GM18870 (cell line): ENCODE data around the gene HTRA1.

Source experiments
- ATAC-seq: cut with Tn5 transposase; IDR thresholded peaks from one replicate; pipeline ENCODE4 v1.9.1; 2021; ENCODE audit warnings: moderate library complexity; ENCODE audit not compliant: unreplicated experiment

Gene HTRA1

DNA sequence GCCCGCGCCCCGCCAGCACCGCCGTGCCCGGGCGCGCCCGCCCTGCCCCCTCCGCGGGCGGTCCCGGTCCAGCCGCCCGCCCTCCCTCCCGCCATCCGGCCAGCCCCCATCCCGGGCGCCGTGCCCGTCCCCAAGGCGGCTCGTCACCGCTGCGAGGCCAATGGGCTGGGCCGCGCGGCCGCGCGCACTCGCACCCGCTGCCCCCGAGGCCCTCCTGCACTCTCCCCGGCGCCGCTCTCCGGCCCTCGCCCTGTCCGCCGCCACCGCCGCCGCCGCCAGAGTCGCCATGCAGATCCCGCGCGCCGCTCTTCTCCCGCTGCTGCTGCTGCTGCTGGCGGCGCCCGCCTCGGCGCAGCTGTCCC, at the start of gene HTRA1:
Gene HTRA1 (plus strand): TSS at position 187 of the 362 bp plus-strand sequence. CDS start 100 bp downstream, at position 287.
- no peak for ATAC-seq

DNA sequence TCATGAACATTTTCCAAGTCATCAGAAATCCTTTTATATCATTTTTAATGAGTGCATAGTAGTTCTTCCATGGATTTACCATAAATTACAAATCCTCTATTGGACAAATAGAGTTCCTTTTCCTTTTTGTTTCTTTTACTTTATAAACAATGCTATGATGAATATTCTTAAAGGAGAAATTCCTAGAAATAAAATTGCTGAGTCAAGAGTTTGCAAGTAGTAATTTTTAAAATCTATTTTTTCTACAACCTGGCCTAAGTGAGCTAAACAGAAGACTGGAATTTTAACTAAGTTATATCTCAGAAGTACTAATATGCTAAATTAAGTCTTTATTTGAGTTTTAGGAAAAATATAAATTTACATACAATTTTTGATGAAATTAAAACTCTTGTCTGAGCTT, 48.0 kb upstream of the HTRA1 start:
- ATAC-seq = no peak

DNA sequence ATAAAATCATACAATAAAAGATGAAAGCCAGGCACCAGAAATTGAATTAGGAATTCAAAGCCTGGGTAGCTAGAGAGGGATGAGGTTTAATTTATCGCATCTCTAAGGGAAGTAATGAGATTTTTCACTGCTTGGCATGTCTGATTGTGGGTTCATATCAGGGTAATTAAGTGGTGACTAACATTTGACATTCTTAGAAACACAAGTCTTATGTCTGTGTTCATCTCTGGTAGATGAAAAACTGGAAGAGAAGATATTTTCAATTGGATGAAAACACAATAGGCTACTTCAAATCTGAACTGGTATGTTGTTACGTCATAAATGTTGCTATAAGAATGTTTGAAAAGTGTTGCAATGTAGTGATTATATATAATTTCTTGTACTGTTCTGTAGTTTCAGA, 43.7 kb upstream of the HTRA1 start:
- no peak for ATAC-seq

DNA sequence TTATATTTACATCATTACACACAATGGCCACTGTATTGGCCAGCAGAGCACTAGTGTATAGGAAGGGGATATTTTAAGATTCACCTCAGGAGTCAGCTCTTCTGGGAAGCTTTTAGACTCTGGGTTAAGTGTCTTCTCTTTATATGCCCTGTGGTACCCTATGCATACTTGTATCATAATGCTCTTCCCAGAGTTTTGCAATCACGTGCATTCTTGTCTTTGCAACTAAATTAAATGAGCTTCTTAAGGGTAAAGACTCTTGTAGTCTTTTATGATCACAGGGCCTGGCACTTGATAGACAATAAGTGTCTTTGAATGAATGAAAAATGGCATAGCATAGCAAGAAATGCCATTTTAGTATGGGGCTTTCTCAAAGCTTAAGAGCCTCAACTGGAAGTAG, 42.3 kb upstream of the HTRA1 start:
- no peak for ATAC-seq

DNA sequence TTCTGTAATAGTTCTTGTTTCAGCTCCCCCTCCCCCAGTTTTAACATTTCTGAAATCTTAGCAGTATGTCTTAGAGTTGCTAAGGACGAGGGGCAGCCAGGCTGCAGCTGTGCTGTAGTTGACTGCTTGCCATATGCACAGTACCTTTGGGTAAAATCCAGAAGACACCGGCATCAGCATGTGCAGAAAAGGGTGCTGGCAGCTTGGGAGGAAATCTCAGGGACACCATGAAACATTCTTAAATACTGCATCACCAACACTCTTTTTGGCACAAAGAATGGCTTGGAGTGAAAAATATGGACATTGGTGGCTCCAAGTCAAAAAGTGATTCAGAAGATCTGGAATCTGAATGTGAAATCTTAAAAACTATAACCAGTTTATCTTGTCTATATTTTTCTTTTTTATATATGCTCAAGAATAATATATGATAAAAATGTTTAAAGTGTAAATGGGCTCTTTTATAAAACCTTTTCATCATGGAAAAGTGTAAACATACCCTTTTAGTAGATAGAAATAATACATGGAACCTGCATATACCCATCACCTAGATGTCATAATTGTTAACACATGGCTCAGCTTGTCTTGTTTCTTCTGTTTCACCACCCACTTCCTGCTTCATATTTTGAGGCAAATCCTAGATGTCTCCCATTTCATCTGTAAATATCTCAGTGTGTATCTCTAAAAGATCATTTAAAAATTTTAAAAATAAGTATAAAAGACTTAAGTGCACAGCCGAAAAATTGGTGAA, 41.3 kb upstream of the HTRA1 start:
- ATAC-seq = no peak

DNA sequence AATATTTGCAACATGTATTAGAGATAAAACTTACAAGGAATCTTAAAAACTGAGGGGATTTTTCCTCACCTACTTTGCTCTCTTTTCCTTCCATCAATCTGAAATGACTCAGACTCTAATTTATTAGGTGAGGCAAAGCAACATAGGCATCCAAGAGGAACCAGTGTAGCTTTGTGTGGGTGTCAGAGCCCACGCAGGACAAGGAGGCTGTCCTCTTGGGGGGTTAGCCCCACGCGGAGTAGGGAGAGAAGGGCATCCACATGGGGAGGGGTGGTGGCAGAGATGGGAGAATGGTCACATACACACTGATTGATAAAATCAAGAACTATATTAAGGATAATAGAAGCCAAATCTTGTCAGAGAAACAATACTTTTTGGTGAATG, 40.7 kb upstream of the HTRA1 start:
- ATAC-seq = no peak

DNA sequence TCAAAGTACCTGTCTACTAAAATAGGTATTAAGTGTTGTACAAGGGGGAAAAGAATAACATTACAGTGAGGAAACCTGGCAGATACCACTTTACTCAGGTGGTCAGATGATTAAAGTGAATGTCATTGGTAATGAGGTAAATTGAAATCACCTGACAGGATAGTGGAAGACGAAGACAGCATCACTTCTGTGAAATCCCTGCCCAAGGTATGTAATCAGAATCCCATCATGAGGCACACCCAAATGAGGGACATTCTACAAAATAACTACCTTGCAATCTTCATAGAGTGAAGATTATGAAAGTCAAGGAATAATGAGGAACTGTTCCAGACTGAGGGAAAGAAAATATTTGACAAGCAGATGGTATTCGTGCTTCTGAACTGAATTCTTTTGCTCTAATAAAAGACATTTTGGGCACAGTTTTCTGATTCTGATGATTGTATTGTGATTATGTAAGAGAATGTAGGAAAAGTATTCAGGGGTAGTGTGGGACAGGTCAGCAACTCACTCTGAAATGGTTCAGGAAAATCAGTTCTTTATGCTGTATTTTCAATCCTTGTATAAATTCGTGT, 40.2 kb upstream of the HTRA1 start:
- no peak for ATAC-seq

- ATAC-seq = no peak
These were observed 39.6 kb upstream of the HTRA1 start for GRCh38 chr10:122421742-122422141.

GRCh38 chr10:122422266-122422989, 38.9 kb upstream of the HTRA1 start:
- ATAC-seq = no peak

DNA sequence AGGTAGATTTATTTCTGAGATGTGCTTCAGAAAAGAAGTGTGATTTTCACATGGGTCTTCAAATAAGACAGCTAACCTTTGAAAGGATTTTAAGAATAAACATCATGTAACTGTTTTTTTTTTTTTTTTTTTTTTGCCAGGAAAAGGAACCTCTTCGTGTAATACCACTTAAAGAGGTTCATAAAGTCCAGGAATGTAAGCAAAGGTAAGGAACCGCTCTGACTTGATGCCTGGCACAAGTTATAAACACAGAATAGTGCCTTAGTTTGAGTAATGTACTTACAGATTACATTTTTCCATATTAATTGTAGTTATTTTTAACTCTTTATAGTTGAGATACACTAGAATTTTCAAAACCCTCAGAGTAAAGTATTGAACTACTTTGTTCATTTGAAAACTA, 37.3 kb upstream of the HTRA1 start:
- ATAC-seq = no peak

DNA sequence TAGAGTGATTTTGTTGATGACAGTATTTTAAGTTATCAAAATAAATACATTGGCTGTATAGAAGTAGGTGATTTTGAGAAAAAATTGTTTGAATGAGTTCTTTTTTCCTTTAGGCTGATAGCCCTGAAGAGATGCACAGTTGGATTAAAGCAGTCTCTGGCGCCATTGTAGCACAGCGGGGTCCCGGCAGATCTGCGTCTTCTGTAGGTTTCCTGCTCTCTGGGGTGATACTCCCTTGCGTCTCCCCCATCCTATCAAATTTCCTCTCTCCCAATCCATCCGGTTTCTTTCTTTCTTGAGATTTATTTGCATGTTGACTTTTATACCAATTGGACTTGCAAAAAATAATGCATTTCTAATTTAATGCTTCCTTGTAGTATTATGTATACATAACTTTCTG, 34.5 kb upstream of the HTRA1 start:
- ATAC-seq = no peak

DNA sequence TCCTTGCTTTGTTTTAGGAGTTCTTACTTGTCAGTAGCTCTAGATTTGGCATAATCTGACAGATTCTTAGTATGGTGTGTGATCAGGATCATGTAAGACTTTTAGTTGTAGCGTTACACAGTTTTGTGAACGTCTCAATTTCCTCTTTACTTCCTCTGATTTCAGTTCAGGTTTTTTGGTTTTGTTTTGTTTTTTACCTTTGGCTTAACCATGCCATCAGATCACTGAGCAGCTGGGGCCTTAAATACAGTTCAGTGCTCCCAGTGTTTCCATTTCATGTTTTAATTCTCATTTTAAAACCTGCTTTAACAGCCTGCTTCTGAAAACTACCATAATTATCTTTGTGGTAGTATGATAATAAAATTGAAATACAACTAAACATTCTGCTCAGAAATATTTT, 34.1 kb upstream of the HTRA1 start:
- ATAC-seq = no peak

- ATAC-seq = no peak
These were observed 26.0 kb upstream of the HTRA1 start for GRCh38 chr10:122435212-122435827.

GRCh38 chr10:122441961-122442360, 19.4 kb upstream of the HTRA1 start:
- ATAC-seq = no peak

DNA sequence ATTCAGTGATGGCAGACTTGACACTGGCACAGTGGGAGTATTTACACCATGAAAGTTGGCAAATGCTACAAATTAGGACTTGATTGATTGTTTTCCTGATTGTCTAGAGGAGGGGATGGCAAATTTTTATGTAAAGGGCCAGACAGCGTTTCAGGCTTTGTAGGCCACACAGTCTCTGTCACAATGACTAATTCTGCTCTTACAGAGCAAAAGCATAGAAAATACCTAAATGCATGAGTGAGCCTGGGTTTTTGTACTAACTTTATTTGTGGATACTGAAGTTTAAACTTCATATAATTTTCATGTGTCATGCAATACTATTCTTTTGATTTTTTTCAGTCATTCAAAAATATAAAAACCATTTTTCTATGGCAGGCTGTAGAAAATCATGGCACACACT, 15.9 kb upstream of the HTRA1 start:
- ATAC-seq = no peak

DNA sequence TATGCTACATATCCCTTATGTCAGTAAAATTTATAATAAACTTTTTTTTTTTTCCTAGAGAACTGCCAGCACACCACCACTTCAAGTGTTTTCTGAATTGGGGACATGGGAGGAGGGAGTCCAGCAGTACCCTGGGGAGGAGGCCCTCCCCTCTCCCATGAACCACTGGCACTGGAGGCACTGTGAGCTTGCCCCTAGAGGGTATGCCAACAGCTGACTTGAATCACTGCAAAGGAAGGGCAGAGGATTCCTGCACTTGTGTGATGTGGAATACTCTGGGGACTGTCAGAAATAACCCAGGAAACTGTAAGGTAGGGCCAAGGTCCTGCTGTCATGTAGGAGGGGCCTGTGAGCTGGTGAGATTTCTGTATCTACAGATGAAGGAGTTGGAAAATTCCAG, 15.4 kb upstream of the HTRA1 start:
- ATAC-seq = no peak

- ATAC-seq = no peak
These were observed 14.5 kb upstream of the HTRA1 start for GRCh38 chr10:122446668-122447423.

DNA sequence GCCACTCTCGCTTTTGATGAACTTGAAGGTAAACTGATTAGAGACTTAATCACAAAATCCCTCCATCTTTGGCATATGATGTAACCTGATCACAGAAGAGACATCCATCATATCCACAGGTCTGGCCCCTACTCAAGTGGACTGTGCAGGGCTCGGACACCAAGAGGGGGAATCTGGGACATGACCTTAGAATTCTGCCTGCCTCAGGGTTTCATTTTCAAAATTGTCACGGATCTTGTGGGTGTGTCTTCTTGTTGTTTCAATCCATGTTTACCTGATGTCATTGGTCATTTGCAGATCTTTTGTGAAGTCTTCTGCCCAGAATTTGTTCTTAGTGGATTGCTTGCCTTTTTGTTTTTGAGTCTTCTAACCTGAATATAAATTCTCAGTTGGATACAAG, 12.8 kb upstream of the HTRA1 start:
- ATAC-seq = no peak

- ATAC-seq = no peak
These were observed 12.2 kb upstream of the HTRA1 start for GRCh38 chr10:122449153-122449552.

DNA sequence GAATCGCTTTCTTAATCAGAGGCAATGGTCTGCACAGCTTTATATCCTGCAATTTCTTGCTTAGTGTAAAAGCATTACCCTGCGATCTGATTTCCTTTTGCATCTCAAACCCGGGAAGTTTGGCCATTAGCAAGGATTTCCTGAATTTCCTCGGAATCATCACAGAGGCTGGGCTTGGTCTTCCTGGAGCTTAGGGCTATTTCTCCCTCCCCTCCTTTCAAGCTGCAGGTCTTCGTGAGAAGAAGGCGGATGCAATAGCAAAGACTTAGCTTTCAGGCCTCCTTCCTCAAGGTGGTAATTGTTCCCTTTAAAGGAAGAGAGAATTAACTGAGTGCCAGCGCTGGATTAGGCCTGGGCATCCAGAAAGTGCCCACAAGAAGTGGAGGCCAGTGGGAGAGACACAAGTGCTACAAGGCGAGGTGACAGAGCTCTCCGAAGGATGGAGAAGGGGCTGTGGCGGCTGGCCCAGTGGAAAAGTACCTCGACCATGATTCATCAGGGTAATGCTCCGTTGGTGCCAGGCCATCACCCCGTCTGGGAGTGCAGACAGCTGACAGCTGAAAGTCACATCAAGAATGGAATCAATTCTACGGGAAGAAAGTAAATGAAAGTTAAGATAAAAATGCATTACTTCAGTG, 10.9 kb upstream of the HTRA1 start:
- ATAC-seq = no peak

GRCh38 chr10:122454071-122454470, 7.3 kb upstream of the HTRA1 start:
- ATAC-seq = no peak
